GM21723 (cell line): ENCODE measurements around the gene RPL36.
A peak's percentile ranks its signal among the peaks of the same experiment; 100 is the strongest.

Experiments
- ATAC-seq: cut with Tn5 transposase; IDR thresholded peaks from one replicate; pipeline ENCODE4 v1.9.1; 2021; ENCODE audit warnings: mild to moderate bottlenecking, moderate library complexity; ENCODE audit not compliant: unreplicated experiment

The RPL36 gene

GRCh38 chr19:5690125-5690954 is at the start of gene RPL36:
TSS of gene RPL36 (plus strand) at chr19:5690295. CDS start at chr19:5690508, 213 bp downstream.
- ATAC-seq, result peak; percentile 42

- ATAC-seq, result no peak
These were observed 48.9 kb upstream of the RPL36 start for GRCh38 chr19:5641171-5641570.

GRCh38 chr19:5642204-5642603 is 47.9 kb upstream of the RPL36 start:
- ATAC-seq, result no peak

GRCh38 chr19:5643060-5643459 is 47.0 kb upstream of the RPL36 start:
- no peak for ATAC-seq

GRCh38 chr19:5644037-5644436 is 46.1 kb upstream of the RPL36 start:
- no peak for ATAC-seq

- ATAC-seq, result no peak
These were observed 44.7 kb upstream of the RPL36 start for GRCh38 chr19:5645409-5645808.

GRCh38 chr19:5646703-5647102 is 43.4 kb upstream of the RPL36 start:
- no peak for ATAC-seq

- ATAC-seq, result no peak
These were observed 41.6 kb upstream of the RPL36 start for GRCh38 chr19:5648464-5648863.

GRCh38 chr19:5651361-5651760 is 38.7 kb upstream of the RPL36 start:
- no peak for ATAC-seq

GRCh38 chr19:5652261-5652660 is 37.8 kb upstream of the RPL36 start:
- ATAC-seq, result no peak

GRCh38 chr19:5654931-5655330 is 35.2 kb upstream of the RPL36 start:
- ATAC-seq, result no peak

- no peak for ATAC-seq
These were observed 34.7 kb upstream of the RPL36 start for GRCh38 chr19:5655412-5655811.

- ATAC-seq, result no peak
These were observed 28.6 kb upstream of the RPL36 start for GRCh38 chr19:5661483-5661882.

GRCh38 chr19:5663904-5664303 is 26.2 kb upstream of the RPL36 start:
- no peak for ATAC-seq

GRCh38 chr19:5664515-5664914 is 25.6 kb upstream of the RPL36 start:
- no peak for ATAC-seq

- no peak for ATAC-seq
These were observed 24.1 kb upstream of the RPL36 start for GRCh38 chr19:5665781-5666513.

- no peak for ATAC-seq
These were observed 23.0 kb upstream of the RPL36 start for GRCh38 chr19:5666921-5667610.

GRCh38 chr19:5667751-5668271 is 22.3 kb upstream of the RPL36 start:
- no peak for ATAC-seq

- ATAC-seq, result no peak
These were observed 20.9 kb upstream of the RPL36 start for GRCh38 chr19:5669212-5669611.

GRCh38 chr19:5671600-5671999 is 18.5 kb upstream of the RPL36 start:
- no peak for ATAC-seq

GRCh38 chr19:5672708-5673459 is 17.2 kb upstream of the RPL36 start:
- no peak for ATAC-seq
